ENCODE measurements around the gene GAL3ST2. TPM values are rescaled to one million over a fixed set of nuclear protein-coding genes. Genes with fewer than 3 reads are reported as not detected.

Gene GAL3ST2
- polyA plus RNA-seq, 1 donor from 2014 or later = not detected

- no peaks in the 10 kb centered on the region for H3F3A ChIP-seq (ENCODE audit: insufficient read depth, low read length, poor library complexity, severe bottlenecking)
- no peak overlapping the region for H2AFZ ChIP-seq (ENCODE audit: low read depth, low read length)
- TF ChIP-seq MXI1 (conservative IDR thresholded peaks at IDR 0.05; ENCODE audit: poor library complexity, severe bottlenecking) = no peak
- TF ChIP-seq EP300 (conservative IDR thresholded peaks at IDR 0.05; ENCODE audit: poor library complexity, severe bottlenecking) = no peak
- no peak for TF ChIP-seq TAF1 (IDR thresholded peaks at IDR 0.05; ENCODE audit: low read depth)
- no peak for TF ChIP-seq EZH2 (IDR thresholded peaks at IDR 0.05; ENCODE audit: borderline replicate concordance, insufficient read depth, low read length, poor library complexity, severe bottlenecking)
- TF ChIP-seq CTCF (IDR thresholded peaks at IDR 0.05; ENCODE audit: poor library complexity, severe bottlenecking) = no peak
- TF ChIP-seq SMC3 (conservative IDR thresholded peaks at IDR 0.05; ENCODE audit: poor library complexity) = no peak
- TF ChIP-seq, protein P1, sequence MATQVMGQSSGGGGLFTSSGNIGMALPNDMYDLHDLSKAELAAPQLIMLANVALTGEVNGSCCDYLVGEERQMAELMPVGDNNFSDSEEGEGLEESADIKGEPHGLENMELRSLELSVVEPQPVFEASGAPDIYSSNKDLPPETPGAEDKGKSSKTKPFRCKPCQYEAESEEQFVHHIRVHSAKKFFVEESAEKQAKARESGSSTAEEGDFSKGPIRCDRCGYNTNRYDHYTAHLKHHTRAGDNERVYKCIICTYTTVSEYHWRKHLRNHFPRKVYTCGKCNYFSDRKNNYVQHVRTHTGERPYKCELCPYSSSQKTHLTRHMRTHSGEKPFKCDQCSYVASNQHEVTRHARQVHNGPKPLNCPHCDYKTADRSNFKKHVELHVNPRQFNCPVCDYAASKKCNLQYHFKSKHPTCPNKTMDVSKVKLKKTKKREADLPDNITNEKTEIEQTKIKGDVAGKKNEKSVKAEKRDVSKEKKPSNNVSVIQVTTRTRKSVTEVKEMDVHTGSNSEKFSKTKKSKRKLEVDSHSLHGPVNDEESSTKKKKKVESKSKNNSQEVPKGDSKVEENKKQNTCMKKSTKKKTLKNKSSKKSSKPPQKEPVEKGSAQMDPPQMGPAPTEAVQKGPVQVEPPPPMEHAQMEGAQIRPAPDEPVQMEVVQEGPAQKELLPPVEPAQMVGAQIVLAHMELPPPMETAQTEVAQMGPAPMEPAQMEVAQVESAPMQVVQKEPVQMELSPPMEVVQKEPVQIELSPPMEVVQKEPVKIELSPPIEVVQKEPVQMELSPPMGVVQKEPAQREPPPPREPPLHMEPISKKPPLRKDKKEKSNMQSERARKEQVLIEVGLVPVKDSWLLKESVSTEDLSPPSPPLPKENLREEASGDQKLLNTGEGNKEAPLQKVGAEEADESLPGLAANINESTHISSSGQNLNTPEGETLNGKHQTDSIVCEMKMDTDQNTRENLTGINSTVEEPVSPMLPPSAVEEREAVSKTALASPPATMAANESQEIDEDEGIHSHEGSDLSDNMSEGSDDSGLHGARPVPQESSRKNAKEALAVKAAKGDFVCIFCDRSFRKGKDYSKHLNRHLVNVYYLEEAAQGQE (IDR thresholded peaks at IDR 0.05; ENCODE audit: borderline replicate concordance) = no peak
- TF ChIP-seq POLR2AphosphoS5 (IDR thresholded peaks at IDR 0.05) = no peak
- TF ChIP-seq RAD21 (conservative IDR thresholded peaks at IDR 0.05) = no peak
- no peaks in the 10 kb centered on the region for H3K9me2 ChIP-seq (ENCODE audit: insufficient read depth, low read length)
- H3K36me3 ChIP-seq (ENCODE audit: insufficient read depth, low read length) = no peaks in the 10 kb centered on the region
- no peaks in the 10 kb centered on the region for H4K20me1 ChIP-seq (ENCODE audit: insufficient read depth)
- H3K9ac ChIP-seq (ENCODE audit: low read length) = no peak overlapping the region
- H3K9me3 ChIP-seq (ENCODE audit: low read length) = no peaks in the 10 kb centered on the region
- H3K79me2 ChIP-seq (replicated peaks; ENCODE audit: insufficient read depth, low read length) = no peaks in the 10 kb centered on the region
- no peaks in the 10 kb centered on the region for H3K27me3 ChIP-seq (ENCODE audit: insufficient read depth, low read depth, low read length)
- no peak overlapping the region for H3K4me3 ChIP-seq (ENCODE audit: low read length)
- H3K27ac ChIP-seq (ENCODE audit: low read length) = no peak overlapping the region
- no peak overlapping the region for H3K4me2 ChIP-seq (ENCODE audit: low read length)
Observed at GRCh38 chr2:241728627-241729026, 48.0 kb upstream of the GAL3ST2 start.

- H4K20me1 ChIP-seq (ENCODE audit: insufficient read depth) = no peaks in the 10 kb centered on the region
- no peaks in the 10 kb centered on the region for H3K9me2 ChIP-seq (ENCODE audit: insufficient read depth, low read length)
- H3K9me3 ChIP-seq (ENCODE audit: low read length) = no peaks in the 10 kb centered on the region
- H3K27ac ChIP-seq (ENCODE audit: low read length) = no peak overlapping the region
- no peak for TF ChIP-seq EZH2 (IDR thresholded peaks at IDR 0.05; ENCODE audit: borderline replicate concordance, insufficient read depth, low read length, poor library complexity, severe bottlenecking)
- no peak for TF ChIP-seq CTCF (IDR thresholded peaks at IDR 0.05; ENCODE audit: poor library complexity, severe bottlenecking)
- TF ChIP-seq POLR2AphosphoS5 (IDR thresholded peaks at IDR 0.05) = no peak
- TF ChIP-seq MXI1 (conservative IDR thresholded peaks at IDR 0.05; ENCODE audit: poor library complexity, severe bottlenecking) = no peak
- no peak for TF ChIP-seq RAD21 (conservative IDR thresholded peaks at IDR 0.05)
- no peak for TF ChIP-seq TAF1 (IDR thresholded peaks at IDR 0.05; ENCODE audit: low read depth)
- no peaks in the 10 kb centered on the region for H3K36me3 ChIP-seq (ENCODE audit: insufficient read depth, low read length)
- H3K4me2 ChIP-seq (ENCODE audit: low read length) = no peak overlapping the region
- no peaks in the 10 kb centered on the region for H3K27me3 ChIP-seq (ENCODE audit: insufficient read depth, low read depth, low read length)
- no peak overlapping the region for H3K9ac ChIP-seq (ENCODE audit: low read length)
- no peak overlapping the region for H2AFZ ChIP-seq (ENCODE audit: low read depth, low read length)
- H3K4me3 ChIP-seq (ENCODE audit: low read length) = no peak overlapping the region
- no peaks in the 10 kb centered on the region for H3F3A ChIP-seq (ENCODE audit: insufficient read depth, low read length, poor library complexity, severe bottlenecking)
- no peaks in the 10 kb centered on the region for H3K79me2 ChIP-seq (replicated peaks; ENCODE audit: insufficient read depth, low read length)
Observed at GRCh38 chr2:241729868-241730267, 46.8 kb upstream of the GAL3ST2 start.

Data from neural cell (in vitro differentiated cells).